ENCODE data around the gene HLA-F.

Gene HLA-F

DNA sequence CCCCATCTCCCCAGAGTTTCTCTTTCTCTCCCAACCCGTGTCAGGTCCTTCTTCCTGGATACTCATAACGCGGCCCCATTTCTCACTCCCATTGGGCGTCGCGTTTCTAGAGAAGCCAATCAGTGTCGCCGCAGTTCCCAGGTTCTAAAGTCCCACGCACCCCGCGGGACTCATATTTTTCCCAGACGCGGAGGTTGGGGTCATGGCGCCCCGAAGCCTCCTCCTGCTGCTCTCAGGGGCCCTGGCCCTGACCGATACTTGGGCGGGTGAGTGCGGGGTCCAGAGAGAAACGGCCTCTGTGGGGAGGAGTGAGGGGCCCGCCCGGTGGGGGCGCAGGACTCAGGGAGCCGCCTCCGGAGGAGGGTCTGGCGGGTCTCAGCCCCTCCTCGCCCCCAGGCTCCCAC lies at the start of gene HLA-F:
Gene HLA-F, plus strand, starts transcription at position 173 of the 404 bp plus-strand sequence. Its CDS starts 30 bp downstream, at position 203.
- Histone ChIP-seq H3K36me3 (replicated peaks) (no peaks in the 10 kb centered on the region), H3K4me3 (ENCODE audit: low read depth, low read length) (peak within 1 kb of the TSS; percentile 58), H3K27me3 (replicated peaks) (no peaks in the 10 kb centered on the region), H3K27ac (no peak within 1 kb of the TSS)
- in situ Hi-C loops (cut with HindIII; ENCODE audit: low pct_ligation_motif_present, low sequenced_read_pairs) = no loop called here
- DNase-seq = peak; percentile 87
- no peak for TF ChIP-seq CTCF (IDR thresholded peaks at IDR 0.05; ENCODE audit: low read depth, low read length, missing control alignments)

DNA sequence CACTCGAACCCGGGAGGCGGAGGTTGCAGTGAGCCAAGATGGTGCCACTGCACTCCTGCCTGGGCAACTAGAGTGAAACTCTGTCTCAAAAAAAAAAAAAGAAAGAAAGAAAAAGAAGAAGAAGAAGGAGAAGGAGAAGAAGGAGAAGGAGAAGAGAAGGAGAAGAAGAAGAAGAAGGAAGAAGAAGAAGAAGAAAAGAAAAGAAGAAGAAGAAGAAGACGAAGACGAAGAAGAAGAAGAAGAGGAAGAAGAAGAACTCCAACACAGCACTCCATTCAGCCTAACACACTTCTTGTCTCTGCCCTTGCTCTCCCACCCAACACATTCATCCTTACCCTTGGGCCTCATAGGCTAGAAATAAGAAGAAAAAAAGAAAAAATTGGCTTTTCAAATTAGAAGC lies 49.2 kb upstream of the HLA-F start:
- in situ Hi-C loops (cut with HindIII; ENCODE audit: low pct_ligation_motif_present, low sequenced_read_pairs) = no loop called here

DNA sequence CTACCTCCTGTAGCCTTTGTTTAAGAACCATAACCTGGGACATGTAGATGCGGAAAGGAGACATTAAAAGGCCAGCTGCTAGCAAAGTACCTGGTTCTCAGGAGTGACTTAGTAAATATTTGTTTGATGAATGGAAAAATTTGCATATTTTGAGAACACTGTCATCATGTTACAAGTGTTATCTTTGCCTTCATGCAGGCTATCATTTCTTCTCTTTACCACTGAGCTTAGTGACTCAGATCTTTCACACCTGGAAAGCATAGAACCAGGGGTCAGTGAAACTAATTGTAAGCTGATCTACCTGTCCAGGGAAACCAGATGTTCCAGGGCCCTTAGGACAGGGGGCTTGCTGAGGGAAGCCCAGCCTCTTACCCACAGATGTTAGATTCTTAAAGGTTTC lies 47.7 kb upstream of the HLA-F start:
- Histone ChIP-seq H3K27me3 (replicated peaks) (no peaks in the 10 kb centered on the region), H3K36me3 (replicated peaks) (no peaks in the 10 kb centered on the region), H3K4me3 (ENCODE audit: low read depth, low read length) (no peak overlapping the region), H3K27ac (no peak overlapping the region)
- no peak for TF ChIP-seq CTCF (IDR thresholded peaks at IDR 0.05; ENCODE audit: low read depth, low read length, missing control alignments)
- DNase-seq = no peak
- in situ Hi-C loops (cut with HindIII; ENCODE audit: low pct_ligation_motif_present, low sequenced_read_pairs) = no loop called here

More for the DNA sequence above, 49.2 kb upstream of the HLA-F start:
- no peak for DNase-seq
- Histone ChIP-seq H3K27me3 (replicated peaks) (no peaks in the 10 kb centered on the region), H3K27ac (no peak overlapping the region), H3K36me3 (replicated peaks) (no peaks in the 10 kb centered on the region), H3K4me3 (ENCODE audit: low read depth, low read length) (no peak overlapping the region)
- no peak for TF ChIP-seq CTCF (IDR thresholded peaks at IDR 0.05; ENCODE audit: low read depth, low read length, missing control alignments)

GRCh38 chr6:29676981-29677601 lies 46.1 kb upstream of the HLA-F start:
- Histone ChIP-seq H3K36me3 (replicated peaks) (no peaks in the 10 kb centered on the region), H3K27ac (no peak overlapping the region), H3K4me3 (ENCODE audit: low read depth, low read length) (no peak overlapping the region), H3K27me3 (replicated peaks) (no peaks in the 10 kb centered on the region)
- TF ChIP-seq CTCF (IDR thresholded peaks at IDR 0.05; ENCODE audit: low read depth, low read length, missing control alignments) = no peak
- DNase-seq = no peak
- in situ Hi-C loops (cut with HindIII; ENCODE audit: low pct_ligation_motif_present, low sequenced_read_pairs) = no loop called here

DNA sequence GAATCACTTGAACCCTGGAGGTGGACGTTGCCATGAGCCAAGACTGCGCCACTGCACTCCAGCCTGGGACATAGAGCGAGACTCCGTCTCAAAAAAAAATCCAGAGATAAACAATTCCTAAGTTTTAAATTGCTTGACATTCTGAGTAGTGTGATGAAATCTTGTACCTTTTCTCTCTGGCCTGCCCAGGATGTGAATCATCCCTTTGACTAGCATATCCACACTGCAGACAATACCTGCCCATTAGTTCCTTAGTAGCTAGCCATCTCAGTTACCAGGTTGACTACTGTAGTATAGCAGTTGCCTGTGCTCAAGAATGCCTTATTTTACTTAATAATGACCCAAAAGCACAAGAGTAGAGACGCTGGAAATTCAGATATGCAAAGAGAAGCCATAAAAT lies 45.1 kb upstream of the HLA-F start:
- in situ Hi-C loops (cut with HindIII; ENCODE audit: low pct_ligation_motif_present, low sequenced_read_pairs) = no loop called here
- Histone ChIP-seq H3K27ac (no peak overlapping the region), H3K36me3 (replicated peaks) (no peaks in the 10 kb centered on the region), H3K4me3 (ENCODE audit: low read depth, low read length) (no peak overlapping the region), H3K27me3 (replicated peaks) (no peaks in the 10 kb centered on the region)
- DNase-seq = no peak
- TF ChIP-seq CTCF (IDR thresholded peaks at IDR 0.05; ENCODE audit: low read depth, low read length, missing control alignments) = no peak

- in situ Hi-C loops (cut with HindIII; ENCODE audit: low pct_ligation_motif_present, low sequenced_read_pairs) = no loop called here
- no peak for TF ChIP-seq CTCF (IDR thresholded peaks at IDR 0.05; ENCODE audit: low read depth, low read length, missing control alignments)
- no peaks in the 10 kb centered on the region for H3K36me3 ChIP-seq (replicated peaks)
- no peak for DNase-seq
- no peaks in the 10 kb centered on the region for H3K27me3 ChIP-seq (replicated peaks)
- H3K27ac ChIP-seq = no peak overlapping the region
- H3K4me3 ChIP-seq (ENCODE audit: low read depth, low read length) = no peak overlapping the region
These were observed 43.3 kb upstream of the HLA-F start for GRCh38 chr6:29679962-29680361.

All from brain microvascular endothelial cell (primary cell).